Thyroid gland (tissue), 4 donors: ENCODE results near the gene ABCA4. TPM values are rescaled to one million over a fixed set of nuclear protein-coding genes. Genes with fewer than 3 reads are reported as not detected.

Source experiments
- DNase-seq, 2 donors: peaks; one replicate each; pipeline ENCODE4 v3.0.0-alpha.2; 2019
- H3K27ac ChIP-seq, 3 donors: fragments of 200-600 bp; sonication (generic); 1 replicate in 2 of 3; 2 replicates in 1 of 3; pipeline ENCODE4 v1.5.1; 2016 to 2019; ENCODE audit warnings: mild to moderate bottlenecking in 1 of 3, moderate library complexity in 1 of 3
- H3K27me3 ChIP-seq: fragments of 200-600 bp; sonication (generic); one replicate; pipeline ENCODE4 v1.5.1; 2019
- H3K36me3 ChIP-seq, 2 donors: fragments of 200-600 bp; sonication (generic); one replicate each; pipeline ENCODE4 v1.5.1; 2016 to 2019
- H3K4me1 ChIP-seq, 2 donors: fragments of 200-600 bp; sonication (generic); one replicate each; pipeline ENCODE4 v1.5.1; 2017 to 2019
- H3K4me3 ChIP-seq, 3 donors: fragments of 200-600 bp; sonication (generic); replicated peaks in 1 of 3; 1 replicate in 2 of 3; 2 replicates in 1 of 3; pipeline ENCODE4 v1.5.1; 2016; ENCODE audit warnings: mild to moderate bottlenecking in 1 of 3
- H3K9me3 ChIP-seq: fragments of 200-600 bp; sonication (generic); one replicate; pipeline ENCODE4 v1.5.1; 2017
- POLR2A ChIP-seq, 2 donors: fragments of 450-650 bp; IDR thresholded peaks; one replicate each; pipeline ENCODE4 v1.6.1; 2017; ENCODE audit warnings: antibody characterized with exemption in 2 of 2, mild to moderate bottlenecking in 2 of 2, moderate library complexity in 1 of 2
- WGBS, 2 donors: methylation state at CpG; one replicate each; pipeline ENCODE4 v1.1.5; 2017; 5-methylcytosine and 5-hydroxymethylcytosine counted together
- intact Hi-C: fragments of 100-400 bp; cut with DNase I; formaldehyde crosslinking; loops from one replicate; pipeline ENCODE4 v1.15.1; 2023
- total RNA-seq, 4 donors: library from RNA; depleted of rRNA; stranded (reverse); fragments of >200 nt; gene quantifications; one replicate each; pipeline ENCODE4 v1.2.3, GENCODE V29; 2016
- TF ChIP-seq, protein P1 (sequence below), 6 experiments: fragments of 200-600 bp in 3 of 6; fragments of 450-650 bp in 3 of 6; sonication (generic) in 3 of 6; IDR thresholded peaks; one replicate each; pipeline ENCODE4 v1.5.1; 2016 to 2019; ENCODE audit warnings: antibody characterized with exemption in 6 of 6, mild to moderate bottlenecking in 2 of 6, inconsistent platforms in 1 of 6, moderate library complexity in 1 of 6

ABCA4 gene
- total RNA-seq, 4 donors from 2014 or later = 0.44 to 1.0 (median 0.82) TPM

DNA sequence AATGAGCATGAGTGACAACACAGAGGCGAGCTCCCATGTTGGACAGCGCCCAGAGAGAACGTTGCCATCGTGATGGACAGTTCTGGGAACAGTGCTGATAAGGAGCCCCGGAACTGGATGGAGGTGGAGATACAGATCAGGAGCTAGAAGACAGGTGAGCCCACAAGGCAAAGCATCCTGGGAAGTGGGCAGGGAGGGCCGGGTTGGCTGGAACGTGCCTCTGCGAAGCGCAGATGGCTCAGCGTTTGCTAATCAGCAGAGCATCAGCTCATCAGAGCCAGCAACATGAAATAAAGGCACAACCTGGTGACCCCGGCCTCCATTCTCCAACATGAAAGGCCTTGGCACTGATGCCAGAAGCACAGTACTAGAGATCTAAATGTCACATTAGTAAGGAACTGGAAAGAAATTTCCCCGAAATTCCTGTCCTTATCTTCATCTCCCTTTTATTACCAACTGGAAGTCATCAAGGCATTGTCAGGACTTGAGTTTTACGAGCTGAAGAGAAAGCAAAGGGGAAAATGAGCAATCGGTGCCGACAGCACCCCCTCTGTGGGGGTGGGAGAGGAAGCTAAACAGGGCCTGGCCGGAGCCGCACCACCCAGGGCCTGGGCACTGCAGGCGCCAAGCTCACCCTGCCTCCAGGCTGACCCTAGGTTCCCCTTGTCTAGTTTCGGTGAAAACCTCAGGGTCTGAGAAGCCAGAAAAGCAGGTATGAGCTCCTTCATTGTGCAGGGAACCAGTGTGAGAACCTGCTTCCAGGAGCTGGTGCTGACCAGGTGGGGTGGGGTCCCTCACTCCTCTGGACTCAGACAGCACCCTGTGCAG, 19.9 kb downstream of the ABCA4 start:
- WGBS, 2 donors = 70 to 76% methylated on average over 19 of the region's 19 CpGs
- Histone ChIP-seq H3K9me3 (no peaks in the 10 kb centered on the region), H3K36me3 (no peaks in the 10 kb centered on the region), H3K27me3 (no peaks in the 10 kb centered on the region), H3K27ac (peak overlapping the region; percentile 20 to 80 (median 69)), H3K4me3 (no peak overlapping the region), H3K4me1 (peaks cover 57 to 79% of the 10 kb centered on the region in 2 donors)
- DNase-seq = peak in 1 of 2 donors; percentile 47
- intact Hi-C loops = no loop called here
- TF ChIP-seq, protein P1, sequence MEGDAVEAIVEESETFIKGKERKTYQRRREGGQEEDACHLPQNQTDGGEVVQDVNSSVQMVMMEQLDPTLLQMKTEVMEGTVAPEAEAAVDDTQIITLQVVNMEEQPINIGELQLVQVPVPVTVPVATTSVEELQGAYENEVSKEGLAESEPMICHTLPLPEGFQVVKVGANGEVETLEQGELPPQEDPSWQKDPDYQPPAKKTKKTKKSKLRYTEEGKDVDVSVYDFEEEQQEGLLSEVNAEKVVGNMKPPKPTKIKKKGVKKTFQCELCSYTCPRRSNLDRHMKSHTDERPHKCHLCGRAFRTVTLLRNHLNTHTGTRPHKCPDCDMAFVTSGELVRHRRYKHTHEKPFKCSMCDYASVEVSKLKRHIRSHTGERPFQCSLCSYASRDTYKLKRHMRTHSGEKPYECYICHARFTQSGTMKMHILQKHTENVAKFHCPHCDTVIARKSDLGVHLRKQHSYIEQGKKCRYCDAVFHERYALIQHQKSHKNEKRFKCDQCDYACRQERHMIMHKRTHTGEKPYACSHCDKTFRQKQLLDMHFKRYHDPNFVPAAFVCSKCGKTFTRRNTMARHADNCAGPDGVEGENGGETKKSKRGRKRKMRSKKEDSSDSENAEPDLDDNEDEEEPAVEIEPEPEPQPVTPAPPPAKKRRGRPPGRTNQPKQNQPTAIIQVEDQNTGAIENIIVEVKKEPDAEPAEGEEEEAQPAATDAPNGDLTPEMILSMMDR (IDR thresholded peaks at IDR 0.05) = no peak
- no peak for TF ChIP-seq POLR2A (IDR thresholded peaks at IDR 0.05)

DNA sequence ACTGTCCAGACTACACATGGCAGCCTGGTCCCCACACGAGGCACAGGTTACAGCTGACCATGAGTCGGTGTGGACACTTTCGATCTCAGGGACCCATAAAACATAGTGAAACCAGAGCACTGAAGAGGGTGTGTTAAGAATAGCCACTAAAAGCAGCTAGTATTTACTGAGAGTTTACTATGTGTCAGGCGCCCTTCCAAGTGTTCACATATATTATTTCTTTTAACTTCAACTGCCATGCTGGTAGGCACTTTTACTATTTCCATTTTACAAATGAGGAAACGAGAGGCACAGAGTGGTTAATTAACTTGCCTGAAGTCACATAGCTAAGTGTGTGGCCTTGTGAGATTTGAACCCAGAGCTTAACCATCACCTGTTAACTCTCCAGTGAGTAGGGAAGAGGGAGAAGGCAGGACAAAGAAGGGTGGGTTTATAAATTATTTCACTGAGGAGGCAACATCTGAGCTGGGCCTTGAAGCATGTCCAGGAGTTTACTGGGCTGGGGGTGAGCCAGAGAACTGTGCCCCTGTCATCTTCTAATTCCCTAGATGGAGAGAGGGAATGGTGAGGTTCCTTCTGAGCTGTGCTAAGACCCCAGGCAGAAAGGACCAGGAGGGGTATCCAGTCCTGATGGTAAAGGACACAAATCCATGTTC, 20.7 kb downstream of the ABCA4 start:
- WGBS, 2 donors = 99% methylated on average over 5 of the region's 5 CpGs
- Histone ChIP-seq H3K27me3 (no peaks in the 10 kb centered on the region), H3K4me3 (no peak overlapping the region), H3K9me3 (no peaks in the 10 kb centered on the region), H3K36me3 (no peaks in the 10 kb centered on the region), H3K4me1 (peaks cover 59 to 79% of the 10 kb centered on the region in 2 donors), H3K27ac (peak overlapping the region in 2 of 3 donors; percentile 69 to 80)
- intact Hi-C loops = no loop called here
- DNase-seq = no peak
- TF ChIP-seq, protein P1 (IDR thresholded peaks at IDR 0.05) = no peak
- no peak for TF ChIP-seq POLR2A (IDR thresholded peaks at IDR 0.05)

DNA sequence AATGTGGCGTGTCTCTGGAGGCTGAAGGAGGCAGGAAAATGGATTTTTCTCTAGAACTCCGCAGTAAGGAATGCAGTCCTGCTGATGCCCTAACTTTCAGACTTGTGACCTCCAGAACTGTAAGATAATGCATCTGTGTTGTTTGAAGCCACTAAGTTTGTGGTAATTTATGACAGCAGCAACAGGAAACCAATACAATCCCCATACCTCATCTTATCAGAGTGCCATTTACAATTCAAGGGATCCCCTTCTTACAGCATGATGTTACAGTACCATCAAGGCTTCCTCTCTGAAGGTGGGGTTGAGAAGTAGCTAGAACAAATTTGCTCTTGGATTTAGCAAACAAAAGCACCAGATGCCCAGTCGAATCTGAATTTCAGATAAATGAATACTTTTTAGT, 21.6 kb downstream of the ABCA4 start:
- TF ChIP-seq, protein P1 (IDR thresholded peaks at IDR 0.05) = no peak
- no peaks in the 10 kb centered on the region for H3K9me3 ChIP-seq

DNA sequence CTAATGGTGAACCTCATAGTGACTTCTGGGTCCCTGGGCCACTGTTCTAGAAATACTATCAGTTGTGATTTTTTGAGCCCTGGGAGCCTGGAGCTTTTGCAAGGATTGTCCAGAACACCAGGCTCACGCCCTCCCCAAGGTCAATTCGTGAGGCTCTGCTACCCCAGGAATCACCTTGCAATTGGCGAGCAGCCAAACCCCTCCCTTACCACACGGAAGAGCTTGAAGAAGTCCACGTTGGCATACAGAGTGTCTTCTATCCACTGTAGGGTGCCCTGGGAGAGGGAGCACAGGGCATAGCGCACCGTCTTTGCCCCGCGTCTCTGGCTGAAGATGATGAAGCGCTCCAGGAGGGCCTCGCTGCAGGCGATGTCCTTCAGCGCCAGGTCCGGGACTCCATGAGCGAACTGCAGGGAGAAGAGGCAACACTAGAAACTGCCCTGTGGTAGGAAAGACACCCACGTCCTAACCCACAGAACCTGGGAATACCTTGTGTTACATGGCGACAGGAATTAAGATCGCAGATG, 22.3 kb downstream of the ABCA4 start:
- TF ChIP-seq, protein P1 (IDR thresholded peaks at IDR 0.05) = no peak
- TF ChIP-seq POLR2A (IDR thresholded peaks at IDR 0.05) = no peak
- no peak overlapping the region for H3K4me3 ChIP-seq
- no peaks in the 10 kb centered on the region for H3K36me3 ChIP-seq
- intact Hi-C loops = no loop called here
- no peaks in the 10 kb centered on the region for H3K9me3 ChIP-seq
- WGBS, 2 donors = 84 to 92% methylated on average over 14 to 18 of the region's 18 CpGs
- peak; percentile 45 to 46 for DNase-seq
- peak overlapping the region in 2 of 3 donors; percentile 10 to 93 for H3K27ac ChIP-seq
- H3K4me1 ChIP-seq = peaks cover 63 to 86% of the 10 kb centered on the region in 2 donors
- no peaks in the 10 kb centered on the region for H3K27me3 ChIP-seq

More for the DNA sequence above, 21.6 kb downstream of the ABCA4 start:
- Histone ChIP-seq H3K4me1 (peaks cover 63 to 86% of the 10 kb centered on the region in 2 donors), H3K36me3 (no peaks in the 10 kb centered on the region), H3K27me3 (no peaks in the 10 kb centered on the region), H3K4me3 (no peak overlapping the region), H3K27ac (peak overlapping the region in 2 of 3 donors; percentile 53 to 93)
- intact Hi-C loops = no loop called here
- DNase-seq = no peak
- WGBS, 2 donors = 90 to 98% methylated on average over 3 of the region's 3 CpGs
